Inflammatory macrophage treated with lipopolysaccharide for 4 hours (primary cell): ENCODE data around the gene MTERF4.
"Not testable (repeated sequence)": the region's sequence is repeated elsewhere in the genome, so short reads cannot be mapped to it uniquely, and the experiment has no call there.

ENCODE experiments used
- DNase-seq: peaks from one replicate; pipeline ENCODE4 v3.0.0-alpha.2; 2020

The MTERF4 gene

GRCh38 chr2:241110089-241110606 lies 8.1 kb upstream of the MTERF4 start:
- DNase-seq: no peak

- DNase-seq: no peak
Observed at GRCh38 chr2:241109210-241110088, 7.4 kb upstream of the MTERF4 start.

- DNase-seq: no peak
Observed at GRCh38 chr2:241108271-241109209, 6.5 kb upstream of the MTERF4 start.

GRCh38 chr2:241107031-241107783 lies 5.1 kb upstream of the MTERF4 start:
- no peak for DNase-seq

- no peak for DNase-seq
Observed at GRCh38 chr2:241105641-241106040, 3.6 kb upstream of the MTERF4 start.

- not testable (repeated sequence) for DNase-seq
Observed at GRCh38 chr2:241104611-241105010, 2.5 kb upstream of the MTERF4 start.

- DNase-seq: no peak
Observed at GRCh38 chr2:241103176-241103595, 1.1 kb upstream of the MTERF4 start.

- DNase-seq: no peak
Observed at GRCh38 chr2:241099246-241099645, 2.8 kb downstream of the MTERF4 start.

- no peak for DNase-seq
Observed at GRCh38 chr2:241096979-241097378, 5.1 kb downstream of the MTERF4 start.

GRCh38 chr2:241095594-241096290 lies 6.3 kb downstream of the MTERF4 start:
- DNase-seq: no peak

- no peak for DNase-seq
Observed at GRCh38 chr2:241094924-241095420, 7.1 kb downstream of the MTERF4 start.

GRCh38 chr2:241094172-241094571 lies 7.9 kb downstream of the MTERF4 start:
- no peak for DNase-seq

- not testable (repeated sequence) for DNase-seq
Observed at GRCh38 chr2:241093133-241093781, 8.8 kb downstream of the MTERF4 start.

GRCh38 chr2:241092677-241093076 lies 9.4 kb downstream of the MTERF4 start:
- DNase-seq: no peak

GRCh38 chr2:241091734-241092445 lies 10.2 kb downstream of the MTERF4 start:
- no peak for DNase-seq

- DNase-seq: no peak
Observed at GRCh38 chr2:241091201-241091600, 10.9 kb downstream of the MTERF4 start.

GRCh38 chr2:241088791-241089732 lies 13.0 kb downstream of the MTERF4 start:
- DNase-seq: no peak

GRCh38 chr2:241088376-241088775 lies 13.7 kb downstream of the MTERF4 start:
- DNase-seq: no peak
